SU-DHL-6 (cell line): Measurements from ENCODE around the gene ARL9.

Source experiments
- EZH2phosphoT487 ChIP-seq: fragments of 200-600 bp; sonication (generic), shearing (Covaris generic); conservative IDR thresholded peaks from 2 replicates; pipeline ENCODE4 v1.6.1; 2018; ENCODE audit warnings: mild to moderate bottlenecking, antibody characterized with exemption, low read length, moderate library complexity, mixed read lengths
- TF ChIP-seq, protein P1 (sequence below): fragments of 200-600 bp; sonication (generic); IDR thresholded peaks from one replicate; pipeline ENCODE4 v1.5.1; 2017; ENCODE audit warnings: antibody characterized with exemption, mild to moderate bottlenecking, low read length, moderate library complexity; ENCODE audit not compliant: insufficient read depth, poor library complexity, severe bottlenecking

- TF ChIP-seq, protein P1, sequence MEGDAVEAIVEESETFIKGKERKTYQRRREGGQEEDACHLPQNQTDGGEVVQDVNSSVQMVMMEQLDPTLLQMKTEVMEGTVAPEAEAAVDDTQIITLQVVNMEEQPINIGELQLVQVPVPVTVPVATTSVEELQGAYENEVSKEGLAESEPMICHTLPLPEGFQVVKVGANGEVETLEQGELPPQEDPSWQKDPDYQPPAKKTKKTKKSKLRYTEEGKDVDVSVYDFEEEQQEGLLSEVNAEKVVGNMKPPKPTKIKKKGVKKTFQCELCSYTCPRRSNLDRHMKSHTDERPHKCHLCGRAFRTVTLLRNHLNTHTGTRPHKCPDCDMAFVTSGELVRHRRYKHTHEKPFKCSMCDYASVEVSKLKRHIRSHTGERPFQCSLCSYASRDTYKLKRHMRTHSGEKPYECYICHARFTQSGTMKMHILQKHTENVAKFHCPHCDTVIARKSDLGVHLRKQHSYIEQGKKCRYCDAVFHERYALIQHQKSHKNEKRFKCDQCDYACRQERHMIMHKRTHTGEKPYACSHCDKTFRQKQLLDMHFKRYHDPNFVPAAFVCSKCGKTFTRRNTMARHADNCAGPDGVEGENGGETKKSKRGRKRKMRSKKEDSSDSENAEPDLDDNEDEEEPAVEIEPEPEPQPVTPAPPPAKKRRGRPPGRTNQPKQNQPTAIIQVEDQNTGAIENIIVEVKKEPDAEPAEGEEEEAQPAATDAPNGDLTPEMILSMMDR = no peak
- TF ChIP-seq EZH2phosphoT487 = no peak
These were observed 9.3 kb upstream of the ARL9 start for GRCh38 chr4:56496241-56496640.
